Stimulated activated CD8-positive, alpha-beta memory T cell treated with anti-CD3 and anti-CD28 coated beads, Interleukin-15, amount 100 ng/mL, for 1 hour (primary cell): Measurements from ENCODE around the gene VPS13D.

ENCODE experiments used
- DNase-seq: peaks from one replicate; pipeline ENCODE4 v3.0.0-alpha.2; 2020; ENCODE audit warnings: low read depth

The VPS13D gene

DNA sequence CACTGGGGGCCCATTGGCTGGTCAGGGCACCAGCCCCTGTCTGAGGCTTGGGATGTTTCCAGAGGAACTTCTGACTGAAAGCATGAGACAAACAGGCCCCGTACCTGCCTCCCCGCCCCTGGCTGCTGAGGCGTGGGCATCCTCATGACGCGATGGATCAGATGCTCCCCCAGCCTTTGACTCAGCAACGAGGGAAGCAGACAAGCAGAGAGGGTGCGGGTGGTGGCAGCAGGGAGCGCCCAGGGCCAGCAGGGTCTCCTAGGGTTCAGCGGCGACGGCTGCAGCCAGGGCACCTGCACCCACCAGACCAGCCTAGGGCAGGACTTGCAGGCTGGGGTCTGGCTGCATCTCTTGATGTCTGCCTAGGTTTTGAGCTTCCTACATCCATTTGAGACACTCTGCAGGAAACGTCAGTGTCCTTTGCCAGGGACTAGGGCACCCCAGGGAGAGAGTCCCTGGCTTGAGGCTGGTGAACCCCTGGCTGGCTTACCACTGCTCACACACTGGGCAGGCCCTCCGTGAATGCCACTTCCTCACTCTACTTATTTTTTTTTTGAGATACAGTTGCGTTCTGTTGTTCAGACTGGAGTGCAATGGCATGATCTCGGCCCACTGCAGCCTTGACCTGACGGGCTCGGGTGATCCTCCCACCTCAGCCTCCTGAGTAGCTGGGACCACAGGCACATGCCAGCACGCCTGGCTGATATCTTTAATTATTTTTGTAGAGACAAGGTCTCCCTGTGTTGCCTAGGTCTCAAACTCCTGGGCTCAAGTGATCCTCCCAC is 324.9 kb downstream of the VPS13D start:
- DNase-seq, result no peak

DNA sequence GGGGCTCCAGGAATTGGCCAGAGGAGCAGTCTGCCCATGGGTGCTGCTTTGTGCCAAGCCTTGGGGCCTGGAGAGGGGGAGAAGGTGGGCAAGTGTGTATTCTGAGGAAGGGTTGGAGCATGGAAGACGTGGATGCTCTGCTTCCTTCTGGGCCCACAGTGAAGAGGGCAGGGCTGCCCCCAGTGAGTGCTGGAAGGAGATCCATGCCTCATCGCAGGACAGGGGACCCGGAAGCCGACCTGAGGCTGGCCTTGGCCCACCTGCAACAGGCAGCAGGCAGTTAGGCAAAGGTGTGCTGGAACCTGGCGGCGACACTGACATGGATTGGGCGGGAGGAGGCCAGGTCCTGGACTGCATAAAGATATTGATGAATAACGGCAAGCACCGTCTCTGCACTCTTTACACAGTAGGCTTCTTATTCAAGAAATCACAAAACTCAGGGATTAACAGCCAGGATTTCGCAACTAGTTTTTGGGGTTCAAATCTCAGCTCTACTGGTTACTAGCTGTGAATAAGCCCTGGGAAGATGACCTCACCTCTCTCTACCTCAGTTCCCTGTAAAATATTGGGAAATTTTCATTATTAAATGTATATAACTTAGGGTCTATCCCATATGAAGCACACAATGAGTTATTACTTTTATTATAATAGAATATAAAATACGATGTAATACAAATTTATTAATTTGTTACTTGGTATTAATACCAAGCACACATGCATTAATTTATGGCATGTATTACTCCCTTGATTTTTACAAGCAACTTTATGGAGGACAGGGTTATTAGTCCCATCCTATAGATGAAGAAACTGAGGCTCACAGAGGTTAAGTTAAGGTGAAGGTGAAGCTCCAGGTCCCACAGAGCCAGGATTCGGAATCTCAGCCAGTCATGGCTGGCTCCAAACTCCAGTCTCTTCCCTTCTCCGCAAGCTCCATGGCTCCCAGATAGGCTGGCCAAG is 325.9 kb downstream of the VPS13D start:
- no peak for DNase-seq

- DNase-seq, result no peak
These were observed 326.6 kb downstream of the VPS13D start for GRCh38 chr1:12556368-12556930.

DNA sequence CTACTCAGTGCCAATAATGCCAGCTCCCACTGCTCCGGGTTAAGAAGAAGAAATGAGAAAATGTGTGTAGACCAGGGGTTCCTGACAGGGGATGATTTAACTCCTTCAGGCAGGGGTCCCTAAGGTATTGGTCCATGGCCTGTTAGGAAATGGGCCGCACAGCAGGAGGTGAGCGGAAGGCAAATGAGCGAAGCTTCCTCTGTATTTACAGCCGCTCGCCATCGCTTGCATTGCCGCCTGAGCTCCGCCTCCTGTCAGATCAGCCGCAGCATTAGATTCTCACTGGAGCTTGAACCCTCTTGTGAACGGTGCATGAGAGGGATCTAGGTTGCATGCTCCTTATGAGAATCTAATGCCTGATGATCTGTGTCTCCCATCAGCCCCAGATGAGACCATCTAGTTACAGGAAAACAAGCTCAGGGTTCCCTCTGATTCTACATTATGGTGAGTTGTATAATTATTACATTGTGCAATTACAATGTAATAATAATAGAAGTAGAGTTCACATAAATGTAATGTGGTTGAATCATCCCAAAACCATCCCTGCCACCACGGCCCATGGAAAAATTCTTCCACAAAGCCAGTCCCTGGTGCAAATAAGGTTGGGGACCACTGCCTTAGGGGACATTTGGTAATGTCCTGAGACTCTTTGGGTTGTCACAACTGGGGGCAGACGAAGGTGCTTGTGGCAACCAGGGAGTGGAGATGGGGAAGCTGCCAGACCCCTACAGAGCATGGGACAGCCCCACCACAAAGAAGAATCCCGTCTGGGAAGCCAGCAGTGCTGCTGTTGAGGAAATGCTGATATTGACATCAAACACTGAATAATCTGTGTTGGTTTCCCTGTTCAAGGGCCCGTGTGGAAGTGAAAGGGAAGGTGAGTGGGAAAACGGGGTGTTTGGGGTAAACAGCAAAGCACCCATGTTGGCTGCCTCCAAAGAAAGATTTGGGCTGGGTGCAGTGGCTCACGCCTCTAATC is 327.4 kb downstream of the VPS13D start:
- no peak for DNase-seq

- DNase-seq, result no peak
These were observed 331.3 kb downstream of the VPS13D start for GRCh38 chr1:12561121-12561520.
